ENCODE data around the gene TMEM39B.
"Not testable (repeated sequence)": the region's sequence is repeated elsewhere in the genome, so short reads cannot be mapped to it uniquely, and the experiment has no call there.

The TMEM39B gene

DNA sequence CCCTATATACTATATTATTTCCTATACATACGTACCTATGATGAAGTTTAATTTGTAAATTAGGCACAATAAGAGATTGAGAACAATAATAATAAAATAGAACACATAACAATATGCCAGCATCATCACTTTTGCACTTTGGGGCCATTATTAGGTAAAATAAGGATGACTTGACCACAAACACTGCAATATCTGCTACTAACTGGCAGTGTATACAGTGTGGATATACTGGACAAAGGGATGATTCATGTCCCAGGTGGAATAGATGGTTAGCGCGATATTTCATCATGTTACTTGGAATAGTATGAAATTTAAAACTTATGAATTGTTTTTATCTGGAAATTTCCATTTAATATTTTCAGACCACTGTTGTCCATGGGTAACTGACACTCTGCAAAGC, 71.3 kb downstream of the TMEM39B start:
- Mint-ChIP-seq H3K27me3 (ENCODE audit: low read depth, poor library complexity) (no peaks in the 10 kb centered on the region), H3K27ac (no peak overlapping the region), H3K36me3 (ENCODE audit: low read depth) (peaks cover 46% of the 10 kb centered on the region), H3K4me1 (peaks cover 4% of the 10 kb centered on the region), H3K9me3 (peaks cover 39% of the 10 kb centered on the region), H3K4me3 (no peak overlapping the region)
- no peak for DNase-seq
- TF ChIP-seq CTCF (IDR thresholded peaks at IDR 0.05): no peak

DNA sequence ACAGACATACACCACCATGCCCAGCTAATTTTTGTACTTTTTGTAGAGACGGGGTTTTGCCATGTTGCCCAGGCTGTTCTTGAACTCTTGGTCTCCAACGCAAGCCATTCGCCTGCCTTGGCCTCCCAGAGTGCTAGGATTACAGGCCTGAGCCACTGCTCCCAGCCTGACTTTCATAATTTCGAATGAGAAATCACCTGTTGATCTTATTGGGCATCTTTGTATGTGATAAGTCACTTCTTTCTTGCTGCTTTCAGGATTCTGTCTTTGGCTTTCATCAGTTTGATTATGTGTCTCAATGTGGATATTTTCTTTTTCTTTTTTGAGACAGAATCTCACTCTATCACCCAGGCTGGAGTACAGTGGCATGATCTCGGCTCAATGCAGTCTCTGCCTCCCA, 75.1 kb downstream of the TMEM39B start:
- DNase-seq; H3K27ac Mint-ChIP-seq; H3K27me3 Mint-ChIP-seq (ENCODE audit: low read depth, poor library complexity); H3K4me1 Mint-ChIP-seq; H3K4me3 Mint-ChIP-seq: not testable (repeated sequence)
- Mint-ChIP-seq H3K36me3 (ENCODE audit: low read depth) (peaks cover 62% of the 10 kb centered on the region), H3K9me3 (peaks cover 53% of the 10 kb centered on the region)

DNA sequence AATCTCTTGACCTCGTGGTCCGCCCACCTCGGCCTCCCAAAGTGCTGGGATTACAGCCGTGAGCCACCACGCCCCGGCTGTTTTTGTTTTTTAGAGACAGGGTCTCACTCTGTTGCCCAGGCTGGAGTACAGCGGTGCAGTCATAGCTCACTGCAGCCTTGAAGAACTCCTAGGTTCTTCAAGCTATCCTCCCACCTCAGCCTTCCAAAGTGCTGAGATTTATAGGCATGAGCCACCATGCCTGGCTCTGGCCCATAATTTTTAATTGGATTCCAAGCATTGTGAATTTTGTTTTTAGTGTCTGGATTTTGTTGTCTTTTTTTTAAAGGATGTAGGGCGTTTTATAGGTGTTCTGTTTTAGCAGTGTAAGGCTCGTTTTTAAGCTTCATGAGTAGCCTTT, 78.1 kb downstream of the TMEM39B start:
- Mint-ChIP-seq H3K9me3 (peaks cover 46% of the 10 kb centered on the region), H3K27me3 (ENCODE audit: low read depth, poor library complexity) (no peaks in the 10 kb centered on the region), H3K4me3 (no peak overlapping the region), H3K36me3 (ENCODE audit: low read depth) (peaks cover 54% of the 10 kb centered on the region), H3K4me1 (no peaks in the 10 kb centered on the region), H3K27ac (peak overlapping the region; percentile 24)
- no peak for TF ChIP-seq CTCF (IDR thresholded peaks at IDR 0.05)
- DNase-seq: no peak

GRCh38 chr1:32151319-32151787, 78.6 kb downstream of the TMEM39B start:
- Mint-ChIP-seq H3K4me1 (no peaks in the 10 kb centered on the region), H3K27ac (peak overlapping the region; percentile 24), H3K9me3 (peaks cover 41% of the 10 kb centered on the region), H3K27me3 (ENCODE audit: low read depth, poor library complexity) (no peaks in the 10 kb centered on the region), H3K4me3 (no peak overlapping the region), H3K36me3 (ENCODE audit: low read depth) (peaks cover 54% of the 10 kb centered on the region)
- no peak for DNase-seq
- no peak for TF ChIP-seq CTCF (IDR thresholded peaks at IDR 0.05)
